Measurements from ENCODE around the gene MLLT3. TPM values are rescaled to one million over a fixed set of nuclear protein-coding genes. Genes with fewer than 3 reads are reported as not detected.

Gene MLLT3
- total RNA-seq, 4 donors from 2014 or later = 4.8 to 17.8 (median 12.1) TPM

DNA sequence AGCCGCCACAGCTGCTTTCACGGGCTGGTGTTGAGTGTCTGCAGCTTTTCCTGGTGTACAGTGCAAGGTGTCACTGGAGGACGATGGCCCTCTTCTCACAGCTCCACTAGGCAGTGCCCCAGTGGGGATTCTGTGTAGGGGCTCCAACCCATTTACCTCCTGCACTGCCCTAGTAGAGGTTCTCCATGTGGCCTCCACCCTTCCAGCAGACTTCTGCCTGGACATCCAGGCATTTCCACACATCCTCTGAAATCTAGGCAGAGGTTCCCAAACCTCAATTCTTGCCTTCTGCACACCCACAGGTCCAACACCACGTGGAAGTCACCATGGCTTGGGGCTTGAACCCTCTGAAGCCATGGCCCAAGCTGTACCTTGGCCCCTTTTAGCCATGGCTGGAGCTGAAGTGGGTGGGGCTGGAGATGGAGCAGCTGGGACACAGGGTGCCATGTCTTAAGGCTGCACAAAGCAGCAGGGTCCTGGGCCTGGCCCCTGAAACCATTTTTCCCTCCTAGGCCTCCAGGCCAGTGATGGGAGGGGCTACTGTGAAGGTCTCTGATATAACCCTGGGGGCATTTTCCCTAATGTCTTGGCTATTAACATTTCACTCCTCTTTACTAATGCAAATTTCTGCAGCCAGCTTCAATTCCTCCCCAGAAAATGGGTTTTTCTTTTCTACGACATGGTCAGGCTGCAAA, 82.0 kb downstream of the MLLT3 start:
- DNase-seq (ENCODE audit: low spot score) (no peak), ATAC-seq (ENCODE audit: low FRiP score) (no peak)
- TF ChIP-seq CTCF (IDR thresholded peaks at IDR 0.05) = no peak

GRCh38 chr9:20538956-20539355, 83.3 kb downstream of the MLLT3 start:
- no peak for ATAC-seq (ENCODE audit: low FRiP score)
- TF ChIP-seq CTCF (IDR thresholded peaks at IDR 0.05) = no peak
- no peak for DNase-seq (ENCODE audit: low spot score)

DNA sequence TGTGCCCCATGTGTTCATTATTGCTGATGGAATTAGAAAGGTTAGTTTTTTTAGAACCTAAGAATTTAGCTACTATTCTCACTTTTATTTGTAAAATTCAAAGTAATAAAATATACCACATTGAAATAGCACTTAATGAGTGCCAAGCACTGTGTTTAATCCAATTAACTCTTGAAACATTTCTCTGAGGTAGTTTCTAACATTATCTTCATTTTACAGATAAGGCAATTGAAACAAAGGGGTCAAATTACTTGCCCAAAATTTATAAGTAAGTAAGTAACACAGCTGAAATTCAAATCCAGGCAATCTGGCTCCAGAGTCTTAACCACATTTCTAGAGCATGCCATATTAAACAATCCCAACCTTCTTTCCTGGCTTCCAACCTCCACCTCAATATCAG, 84.2 kb downstream of the MLLT3 start:
- ATAC-seq (ENCODE audit: low FRiP score) = no peak
- DNase-seq (ENCODE audit: low spot score) = no peak
- TF ChIP-seq CTCF (IDR thresholded peaks at IDR 0.05) = no peak

GRCh38 chr9:20537294-20537693, 85.0 kb downstream of the MLLT3 start:
- no peak for TF ChIP-seq CTCF (IDR thresholded peaks at IDR 0.05)
- ATAC-seq (ENCODE audit: low FRiP score) = no peak
- DNase-seq (ENCODE audit: low spot score) = no peak

GRCh38 chr9:20532584-20532983, 89.7 kb downstream of the MLLT3 start:
- ATAC-seq (ENCODE audit: low FRiP score) (no peak), DNase-seq (ENCODE audit: low spot score) (no peak)
- no peak for TF ChIP-seq CTCF (IDR thresholded peaks at IDR 0.05)

- ATAC-seq (ENCODE audit: low FRiP score) (no peak), DNase-seq (ENCODE audit: low spot score) (no peak)
- no peak for TF ChIP-seq CTCF (IDR thresholded peaks at IDR 0.05)
Measured at GRCh38 chr9:20529837-20530236, 92.5 kb downstream of the MLLT3 start.

GRCh38 chr9:20528253-20528652, 94.0 kb downstream of the MLLT3 start:
- no peak for TF ChIP-seq CTCF (IDR thresholded peaks at IDR 0.05)
- DNase-seq (ENCODE audit: low spot score) (no peak), ATAC-seq (ENCODE audit: low FRiP score) (no peak)
